Measurements from ENCODE around the gene BIN2. TPM values are rescaled to one million over a fixed set of nuclear protein-coding genes. Genes with fewer than 3 reads are reported as not detected.

The BIN2 gene
- total RNA-seq, 1 experiment from 2014 or later, result 0.20 TPM

GRCh38 chr12:51244269-51244668, 79.7 kb downstream of the BIN2 start (continued):
- TF ChIP-seq, protein P1, sequence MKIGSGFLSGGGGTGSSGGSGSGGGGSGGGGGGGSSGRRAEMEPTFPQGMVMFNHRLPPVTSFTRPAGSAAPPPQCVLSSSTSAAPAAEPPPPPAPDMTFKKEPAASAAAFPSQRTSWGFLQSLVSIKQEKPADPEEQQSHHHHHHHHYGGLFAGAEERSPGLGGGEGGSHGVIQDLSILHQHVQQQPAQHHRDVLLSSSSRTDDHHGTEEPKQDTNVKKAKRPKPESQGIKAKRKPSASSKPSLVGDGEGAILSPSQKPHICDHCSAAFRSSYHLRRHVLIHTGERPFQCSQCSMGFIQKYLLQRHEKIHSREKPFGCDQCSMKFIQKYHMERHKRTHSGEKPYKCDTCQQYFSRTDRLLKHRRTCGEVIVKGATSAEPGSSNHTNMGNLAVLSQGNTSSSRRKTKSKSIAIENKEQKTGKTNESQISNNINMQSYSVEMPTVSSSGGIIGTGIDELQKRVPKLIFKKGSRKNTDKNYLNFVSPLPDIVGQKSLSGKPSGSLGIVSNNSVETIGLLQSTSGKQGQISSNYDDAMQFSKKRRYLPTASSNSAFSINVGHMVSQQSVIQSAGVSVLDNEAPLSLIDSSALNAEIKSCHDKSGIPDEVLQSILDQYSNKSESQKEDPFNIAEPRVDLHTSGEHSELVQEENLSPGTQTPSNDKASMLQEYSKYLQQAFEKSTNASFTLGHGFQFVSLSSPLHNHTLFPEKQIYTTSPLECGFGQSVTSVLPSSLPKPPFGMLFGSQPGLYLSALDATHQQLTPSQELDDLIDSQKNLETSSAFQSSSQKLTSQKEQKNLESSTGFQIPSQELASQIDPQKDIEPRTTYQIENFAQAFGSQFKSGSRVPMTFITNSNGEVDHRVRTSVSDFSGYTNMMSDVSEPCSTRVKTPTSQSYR (CRISPR knock-in tag; IDR thresholded peaks at IDR 0.05), result no peak
- no peak for TF ChIP-seq E2F1 (CRISPR knock-in tag; IDR thresholded peaks at IDR 0.05)
- TF ChIP-seq GABPB1 (CRISPR knock-in tag; IDR thresholded peaks at IDR 0.05), result no peak
- no peak for TF ChIP-seq TP53 (CRISPR knock-in tag; IDR thresholded peaks at IDR 0.05)
- TF ChIP-seq NFATC4 (CRISPR knock-in tag; IDR thresholded peaks at IDR 0.05), result no peak
- TF ChIP-seq ETV6 (CRISPR knock-in tag; IDR thresholded peaks at IDR 0.05), result no peak

- H3K4me1 Mint-ChIP-seq, result peaks cover 32% of the 10 kb centered on the region
- H3K4me3 Mint-ChIP-seq, result no peak overlapping the region
- no peaks in the 10 kb centered on the region for H3K27me3 Mint-ChIP-seq (ENCODE audit: low read depth)
- DNase-seq (ENCODE audit: low spot score) (no peak), ATAC-seq (no peak)
- peaks cover 51% of the 10 kb centered on the region for H3K36me3 Mint-ChIP-seq
- H3K27ac Mint-ChIP-seq, result no peak overlapping the region; the same call in 1 of the 2 replicates
- no peaks in the 10 kb centered on the region for H3K9me3 Mint-ChIP-seq
- ChIA-PET CTCF (interaction anchor here (1.9 kb wide), 1 partner anchor 25 kb away, joined by 5 read pairs; the partner anchor contains the start of gene POU6F1), POLR2A (no interaction called here)
- TF ChIP-seq GRHL2 (CRISPR knock-in tag; IDR thresholded peaks at IDR 0.05; ENCODE audit: insufficient replicate concordance, severe bottlenecking), result no peak
- TF ChIP-seq, protein P2, sequence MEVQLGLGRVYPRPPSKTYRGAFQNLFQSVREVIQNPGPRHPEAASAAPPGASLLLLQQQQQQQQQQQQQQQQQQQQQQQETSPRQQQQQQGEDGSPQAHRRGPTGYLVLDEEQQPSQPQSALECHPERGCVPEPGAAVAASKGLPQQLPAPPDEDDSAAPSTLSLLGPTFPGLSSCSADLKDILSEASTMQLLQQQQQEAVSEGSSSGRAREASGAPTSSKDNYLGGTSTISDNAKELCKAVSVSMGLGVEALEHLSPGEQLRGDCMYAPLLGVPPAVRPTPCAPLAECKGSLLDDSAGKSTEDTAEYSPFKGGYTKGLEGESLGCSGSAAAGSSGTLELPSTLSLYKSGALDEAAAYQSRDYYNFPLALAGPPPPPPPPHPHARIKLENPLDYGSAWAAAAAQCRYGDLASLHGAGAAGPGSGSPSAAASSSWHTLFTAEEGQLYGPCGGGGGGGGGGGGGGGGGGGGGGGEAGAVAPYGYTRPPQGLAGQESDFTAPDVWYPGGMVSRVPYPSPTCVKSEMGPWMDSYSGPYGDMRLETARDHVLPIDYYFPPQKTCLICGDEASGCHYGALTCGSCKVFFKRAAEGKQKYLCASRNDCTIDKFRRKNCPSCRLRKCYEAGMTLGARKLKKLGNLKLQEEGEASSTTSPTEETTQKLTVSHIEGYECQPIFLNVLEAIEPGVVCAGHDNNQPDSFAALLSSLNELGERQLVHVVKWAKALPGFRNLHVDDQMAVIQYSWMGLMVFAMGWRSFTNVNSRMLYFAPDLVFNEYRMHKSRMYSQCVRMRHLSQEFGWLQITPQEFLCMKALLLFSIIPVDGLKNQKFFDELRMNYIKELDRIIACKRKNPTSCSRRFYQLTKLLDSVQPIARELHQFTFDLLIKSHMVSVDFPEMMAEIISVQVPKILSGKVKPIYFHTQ (CRISPR knock-in tag; IDR thresholded peaks at IDR 0.05), result no peak
- TF ChIP-seq FOXJ3 (CRISPR knock-in tag; IDR thresholded peaks at IDR 0.05; ENCODE audit: borderline replicate concordance), result no peak
- no peak for TF ChIP-seq NR2C2 (CRISPR knock-in tag; IDR thresholded peaks at IDR 0.05)
- TF ChIP-seq, protein P3, sequence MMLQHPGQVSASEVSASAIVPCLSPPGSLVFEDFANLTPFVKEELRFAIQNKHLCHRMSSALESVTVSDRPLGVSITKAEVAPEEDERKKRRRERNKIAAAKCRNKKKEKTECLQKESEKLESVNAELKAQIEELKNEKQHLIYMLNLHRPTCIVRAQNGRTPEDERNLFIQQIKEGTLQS (CRISPR knock-in tag; conservative IDR thresholded peaks at IDR 0.05), result no peak
- TF ChIP-seq ATF6 (CRISPR knock-in tag; IDR thresholded peaks at IDR 0.05), result no peak
- TF ChIP-seq, protein P4, sequence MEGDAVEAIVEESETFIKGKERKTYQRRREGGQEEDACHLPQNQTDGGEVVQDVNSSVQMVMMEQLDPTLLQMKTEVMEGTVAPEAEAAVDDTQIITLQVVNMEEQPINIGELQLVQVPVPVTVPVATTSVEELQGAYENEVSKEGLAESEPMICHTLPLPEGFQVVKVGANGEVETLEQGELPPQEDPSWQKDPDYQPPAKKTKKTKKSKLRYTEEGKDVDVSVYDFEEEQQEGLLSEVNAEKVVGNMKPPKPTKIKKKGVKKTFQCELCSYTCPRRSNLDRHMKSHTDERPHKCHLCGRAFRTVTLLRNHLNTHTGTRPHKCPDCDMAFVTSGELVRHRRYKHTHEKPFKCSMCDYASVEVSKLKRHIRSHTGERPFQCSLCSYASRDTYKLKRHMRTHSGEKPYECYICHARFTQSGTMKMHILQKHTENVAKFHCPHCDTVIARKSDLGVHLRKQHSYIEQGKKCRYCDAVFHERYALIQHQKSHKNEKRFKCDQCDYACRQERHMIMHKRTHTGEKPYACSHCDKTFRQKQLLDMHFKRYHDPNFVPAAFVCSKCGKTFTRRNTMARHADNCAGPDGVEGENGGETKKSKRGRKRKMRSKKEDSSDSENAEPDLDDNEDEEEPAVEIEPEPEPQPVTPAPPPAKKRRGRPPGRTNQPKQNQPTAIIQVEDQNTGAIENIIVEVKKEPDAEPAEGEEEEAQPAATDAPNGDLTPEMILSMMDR (IDR thresholded peaks at IDR 0.05), result no peak
- no peak for TF ChIP-seq ZNF416 (CRISPR knock-in tag; IDR thresholded peaks at IDR 0.05)
- TF ChIP-seq MYBL2 (CRISPR knock-in tag; IDR thresholded peaks at IDR 0.05), result no peak
- TF ChIP-seq, protein P5, sequence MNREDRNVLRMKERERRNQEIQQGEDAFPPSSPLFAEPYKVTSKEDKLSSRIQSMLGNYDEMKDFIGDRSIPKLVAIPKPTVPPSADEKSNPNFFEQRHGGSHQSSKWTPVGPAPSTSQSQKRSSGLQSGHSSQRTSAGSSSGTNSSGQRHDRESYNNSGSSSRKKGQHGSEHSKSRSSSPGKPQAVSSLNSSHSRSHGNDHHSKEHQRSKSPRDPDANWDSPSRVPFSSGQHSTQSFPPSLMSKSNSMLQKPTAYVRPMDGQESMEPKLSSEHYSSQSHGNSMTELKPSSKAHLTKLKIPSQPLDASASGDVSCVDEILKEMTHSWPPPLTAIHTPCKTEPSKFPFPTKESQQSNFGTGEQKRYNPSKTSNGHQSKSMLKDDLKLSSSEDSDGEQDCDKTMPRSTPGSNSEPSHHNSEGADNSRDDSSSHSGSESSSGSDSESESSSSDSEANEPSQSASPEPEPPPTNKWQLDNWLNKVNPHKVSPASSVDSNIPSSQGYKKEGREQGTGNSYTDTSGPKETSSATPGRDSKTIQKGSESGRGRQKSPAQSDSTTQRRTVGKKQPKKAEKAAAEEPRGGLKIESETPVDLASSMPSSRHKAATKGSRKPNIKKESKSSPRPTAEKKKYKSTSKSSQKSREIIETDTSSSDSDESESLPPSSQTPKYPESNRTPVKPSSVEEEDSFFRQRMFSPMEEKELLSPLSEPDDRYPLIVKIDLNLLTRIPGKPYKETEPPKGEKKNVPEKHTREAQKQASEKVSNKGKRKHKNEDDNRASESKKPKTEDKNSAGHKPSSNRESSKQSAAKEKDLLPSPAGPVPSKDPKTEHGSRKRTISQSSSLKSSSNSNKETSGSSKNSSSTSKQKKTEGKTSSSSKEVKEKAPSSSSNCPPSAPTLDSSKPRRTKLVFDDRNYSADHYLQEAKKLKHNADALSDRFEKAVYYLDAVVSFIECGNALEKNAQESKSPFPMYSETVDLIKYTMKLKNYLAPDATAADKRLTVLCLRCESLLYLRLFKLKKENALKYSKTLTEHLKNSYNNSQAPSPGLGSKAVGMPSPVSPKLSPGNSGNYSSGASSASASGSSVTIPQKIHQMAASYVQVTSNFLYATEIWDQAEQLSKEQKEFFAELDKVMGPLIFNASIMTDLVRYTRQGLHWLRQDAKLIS (CRISPR knock-in tag; IDR thresholded peaks at IDR 0.05; ENCODE audit: borderline replicate concordance), result no peak
- no peak for TF ChIP-seq ZNF671 (CRISPR knock-in tag; IDR thresholded peaks at IDR 0.05)
- TF ChIP-seq NFATC4 (CRISPR knock-in tag; IDR thresholded peaks at IDR 0.05), result no peak
- no peak for TF ChIP-seq ZNF396 (CRISPR knock-in tag; IDR thresholded peaks at IDR 0.05; ENCODE audit: borderline replicate concordance)
- TF ChIP-seq IRF1 (CRISPR knock-in tag; IDR thresholded peaks at IDR 0.05), result no peak
Observed at GRCh38 chr12:51242876-51243275, 81.1 kb downstream of the BIN2 start.

Measured in WTC11 (cell line).